Measurements from ENCODE around the gene C1orf226.
"Not testable (repeated sequence)": the region's sequence is repeated elsewhere in the genome, so short reads cannot be mapped to it uniquely, and the experiment has no call there.

C1orf226 gene, protein sequence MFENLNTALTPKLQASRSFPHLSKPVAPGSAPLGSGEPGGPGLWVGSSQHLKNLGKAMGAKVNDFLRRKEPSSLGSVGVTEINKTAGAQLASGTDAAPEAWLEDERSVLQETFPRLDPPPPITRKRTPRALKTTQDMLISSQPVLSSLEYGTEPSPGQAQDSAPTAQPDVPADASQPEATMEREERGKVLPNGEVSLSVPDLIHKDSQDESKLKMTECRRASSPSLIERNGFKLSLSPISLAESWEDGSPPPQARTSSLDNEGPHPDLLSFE

DNA sequence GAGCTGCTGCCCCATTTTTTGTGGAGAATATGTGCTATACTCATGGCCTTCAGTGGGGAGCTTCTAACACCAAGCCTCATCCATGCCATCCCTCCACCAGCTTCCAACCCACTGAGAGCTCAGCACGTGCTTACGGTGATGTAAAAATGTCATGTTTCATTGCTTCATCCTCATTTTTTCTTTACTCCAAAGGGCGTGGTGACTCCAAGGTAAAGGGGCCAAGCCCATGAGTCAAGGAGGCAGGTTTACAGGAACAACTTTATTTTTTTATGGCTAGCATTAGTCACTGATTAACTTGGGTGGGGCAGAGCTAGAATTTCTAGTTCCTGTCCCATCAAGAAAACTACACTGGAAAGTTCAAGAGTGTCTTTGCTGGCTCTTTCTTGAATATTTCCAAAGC is at the start of gene C1orf226:
TSS of gene C1orf226 (plus strand) at position 346 of the 400 bp plus-strand sequence. CDS start 174 bp downstream, outside the sequence.
- ATAC-seq: no peak
- no peak within 1 kb of the TSS for H3K27ac Mint-ChIP-seq
- no peaks in the 10 kb centered on the region for H3K4me1 Mint-ChIP-seq
- no peaks in the 10 kb centered on the region for H3K36me3 Mint-ChIP-seq
- no peaks in the 10 kb centered on the region for H3K9me3 Mint-ChIP-seq
- H3K4me3 Mint-ChIP-seq: no peak within 1 kb of the TSS
- H3K27me3 Mint-ChIP-seq: no peaks in the 10 kb centered on the region

DNA sequence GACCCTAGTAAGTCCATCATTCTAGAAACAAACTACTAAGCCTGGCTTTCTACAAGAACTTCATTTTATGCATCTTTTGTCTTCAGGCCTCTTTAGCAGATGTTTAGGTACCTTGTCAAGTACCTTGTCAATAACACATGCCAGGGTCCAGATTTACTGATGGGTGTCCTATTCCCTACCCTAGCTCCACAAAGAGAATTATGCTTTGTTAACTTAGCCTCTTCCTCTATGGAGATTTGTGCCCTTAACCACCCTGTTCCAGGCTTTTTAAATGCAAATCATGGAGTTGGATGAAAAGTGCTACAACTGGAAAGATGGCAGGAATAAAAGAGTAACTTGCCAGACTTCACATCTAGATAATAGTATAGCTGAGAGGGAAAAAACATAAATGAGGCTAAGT is 47.5 kb upstream of the C1orf226 start:
- no peak for ATAC-seq
- peaks cover 28% of the 10 kb centered on the region for H3K27me3 Mint-ChIP-seq
- H3K36me3 Mint-ChIP-seq: no peaks in the 10 kb centered on the region

DNA sequence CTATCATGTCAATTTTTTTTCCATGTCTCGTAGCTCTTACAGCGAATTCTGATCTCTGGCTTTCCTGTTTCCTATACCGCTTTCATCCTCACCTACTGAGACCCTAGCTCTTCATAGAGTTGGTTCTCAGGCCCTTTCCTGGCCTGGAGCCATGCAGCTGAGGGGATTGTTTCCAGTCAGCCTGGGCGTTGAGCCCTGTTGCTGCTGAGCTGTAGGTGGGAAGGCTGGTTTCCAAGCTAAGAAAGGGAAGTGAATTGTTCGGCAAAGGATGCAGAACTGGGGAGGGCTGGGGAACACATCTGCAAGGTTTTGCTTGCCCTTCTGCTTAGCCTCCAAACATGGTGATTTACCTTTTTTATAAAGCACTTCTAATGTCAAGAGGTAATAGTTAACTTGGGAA is 46.4 kb upstream of the C1orf226 start:
- ATAC-seq: no peak
- Mint-ChIP-seq H3K36me3 (no peaks in the 10 kb centered on the region), H3K27ac (no peak overlapping the region), H3K9me3 (no peaks in the 10 kb centered on the region), H3K4me1 (no peaks in the 10 kb centered on the region), H3K27me3 (peaks cover 29% of the 10 kb centered on the region), H3K4me3 (no peak overlapping the region)

More for the DNA sequence above, 47.5 kb upstream of the C1orf226 start:
- Mint-ChIP-seq H3K4me1 (no peaks in the 10 kb centered on the region), H3K9me3 (no peaks in the 10 kb centered on the region), H3K4me3 (no peak overlapping the region), H3K27ac (no peak overlapping the region)

DNA sequence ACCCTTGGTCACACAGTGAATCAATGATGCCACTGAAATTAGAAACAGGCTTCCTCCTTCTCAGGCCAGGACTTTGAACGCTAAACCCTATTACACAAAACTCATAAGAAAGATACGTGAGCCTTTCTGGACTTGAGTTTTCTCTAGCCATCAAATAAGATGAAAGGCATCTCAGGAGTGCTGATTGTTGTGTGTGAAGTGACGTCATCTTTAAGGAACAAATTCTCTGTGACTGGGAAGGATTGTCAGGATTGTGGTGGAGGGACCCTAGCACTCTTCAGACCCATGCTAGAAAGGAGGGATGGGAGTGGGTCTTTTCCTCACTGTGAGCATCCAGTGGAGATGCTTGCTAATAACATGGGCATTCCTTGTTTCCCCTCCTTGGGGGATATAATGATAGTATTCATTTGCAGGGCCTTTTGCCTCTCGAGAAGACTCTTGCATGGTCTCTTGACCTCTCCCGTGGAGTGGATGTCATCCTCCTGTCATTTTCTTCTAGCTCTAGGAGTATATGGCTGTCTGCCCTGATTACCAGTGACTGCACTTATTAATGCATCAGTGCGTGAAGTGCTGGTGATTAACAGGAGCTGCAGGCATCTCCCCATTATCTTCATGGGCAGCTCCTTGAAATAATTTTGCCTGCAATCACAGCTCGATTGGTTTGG is 44.8 kb upstream of the C1orf226 start:
- peaks cover 28% of the 10 kb centered on the region for H3K27me3 Mint-ChIP-seq
- no peak for ATAC-seq
- no peak overlapping the region for H3K27ac Mint-ChIP-seq
- H3K36me3 Mint-ChIP-seq: no peaks in the 10 kb centered on the region
- H3K4me3 Mint-ChIP-seq: no peak overlapping the region
- no peaks in the 10 kb centered on the region for H3K9me3 Mint-ChIP-seq
- H3K4me1 Mint-ChIP-seq: no peaks in the 10 kb centered on the region

DNA sequence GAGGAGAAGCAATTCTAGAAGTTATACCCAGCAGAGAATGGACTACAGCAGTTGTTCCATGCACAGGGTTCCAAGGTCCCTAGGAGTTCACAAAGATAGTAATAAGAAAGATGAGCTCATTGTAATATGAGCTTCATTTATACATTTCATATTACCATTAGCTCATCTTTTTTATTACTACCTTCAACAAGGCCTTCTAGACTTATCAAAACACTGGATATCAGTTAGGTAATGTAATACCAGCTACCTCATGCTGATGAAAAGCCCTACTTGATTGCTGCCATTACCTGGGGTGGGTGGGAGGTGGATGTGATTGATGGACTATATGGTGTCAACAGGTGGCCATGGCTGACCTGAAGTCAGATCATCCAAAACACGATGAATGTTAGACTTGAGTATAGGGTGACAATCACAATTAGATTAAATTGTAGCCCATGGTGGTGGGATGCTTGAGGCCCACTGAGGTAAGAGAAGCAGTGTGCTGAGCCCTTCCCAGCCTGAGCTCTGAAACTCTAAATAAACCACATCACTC is 39.0 kb upstream of the C1orf226 start:
- no peak overlapping the region for H3K4me3 Mint-ChIP-seq
- H3K27me3 Mint-ChIP-seq: peaks cover 12% of the 10 kb centered on the region

DNA sequence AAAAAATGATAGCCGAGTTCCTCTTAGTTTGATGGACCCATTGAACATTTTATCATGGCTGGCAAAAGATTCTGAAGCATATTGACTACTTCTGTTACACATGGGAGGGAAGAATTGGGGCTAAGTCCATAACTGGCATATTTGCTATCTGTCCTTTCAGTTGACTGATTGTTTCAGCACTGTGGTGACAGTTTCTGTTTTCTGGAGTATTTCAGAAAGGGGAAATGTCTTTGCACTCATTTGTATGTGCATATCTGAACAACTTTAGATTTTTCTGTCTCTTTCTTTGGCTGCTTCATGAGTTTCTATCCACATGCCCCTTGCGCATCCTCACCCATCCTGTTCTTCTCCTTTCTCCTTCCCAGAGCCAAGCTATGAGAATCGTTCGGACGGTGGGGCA is 38.1 kb upstream of the C1orf226 start:
- Mint-ChIP-seq H3K4me1 (no peaks in the 10 kb centered on the region), H3K27me3 (peaks cover 6% of the 10 kb centered on the region), H3K4me3 (no peak overlapping the region), H3K36me3 (no peaks in the 10 kb centered on the region), H3K27ac (no peak overlapping the region), H3K9me3 (no peaks in the 10 kb centered on the region)
- ATAC-seq: no peak

More for the DNA sequence above, 39.0 kb upstream of the C1orf226 start:
- no peaks in the 10 kb centered on the region for H3K36me3 Mint-ChIP-seq
- no peaks in the 10 kb centered on the region for H3K9me3 Mint-ChIP-seq
- H3K27ac Mint-ChIP-seq: no peak overlapping the region
- no peak for ATAC-seq
- H3K4me1 Mint-ChIP-seq: no peaks in the 10 kb centered on the region

DNA sequence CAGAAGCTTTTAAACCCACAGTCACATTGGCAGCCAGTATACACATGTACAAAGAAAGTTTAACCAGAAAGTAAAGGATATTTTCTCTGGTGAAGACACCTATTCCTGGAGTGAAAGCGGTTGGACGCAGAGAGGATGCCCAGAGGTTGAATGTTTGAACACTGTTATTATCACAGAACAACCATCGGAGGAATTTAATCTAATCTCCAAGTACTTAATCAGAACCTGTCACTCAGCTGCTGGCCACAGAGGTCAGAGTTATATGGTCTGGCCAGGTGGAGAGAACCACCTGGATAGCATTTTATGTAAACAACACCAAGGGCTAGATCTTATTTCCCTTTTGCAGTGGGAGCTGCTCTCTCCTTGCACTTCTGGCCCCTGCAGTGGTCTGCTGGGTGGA is 34.2 kb upstream of the C1orf226 start:
- no peaks in the 10 kb centered on the region for H3K36me3 Mint-ChIP-seq
- H3K27ac Mint-ChIP-seq: no peak overlapping the region
- peaks cover 9% of the 10 kb centered on the region for H3K27me3 Mint-ChIP-seq
- ATAC-seq: no peak
- H3K4me3 Mint-ChIP-seq: no peak overlapping the region
- H3K9me3 Mint-ChIP-seq: no peaks in the 10 kb centered on the region
- H3K4me1 Mint-ChIP-seq: no peaks in the 10 kb centered on the region

DNA sequence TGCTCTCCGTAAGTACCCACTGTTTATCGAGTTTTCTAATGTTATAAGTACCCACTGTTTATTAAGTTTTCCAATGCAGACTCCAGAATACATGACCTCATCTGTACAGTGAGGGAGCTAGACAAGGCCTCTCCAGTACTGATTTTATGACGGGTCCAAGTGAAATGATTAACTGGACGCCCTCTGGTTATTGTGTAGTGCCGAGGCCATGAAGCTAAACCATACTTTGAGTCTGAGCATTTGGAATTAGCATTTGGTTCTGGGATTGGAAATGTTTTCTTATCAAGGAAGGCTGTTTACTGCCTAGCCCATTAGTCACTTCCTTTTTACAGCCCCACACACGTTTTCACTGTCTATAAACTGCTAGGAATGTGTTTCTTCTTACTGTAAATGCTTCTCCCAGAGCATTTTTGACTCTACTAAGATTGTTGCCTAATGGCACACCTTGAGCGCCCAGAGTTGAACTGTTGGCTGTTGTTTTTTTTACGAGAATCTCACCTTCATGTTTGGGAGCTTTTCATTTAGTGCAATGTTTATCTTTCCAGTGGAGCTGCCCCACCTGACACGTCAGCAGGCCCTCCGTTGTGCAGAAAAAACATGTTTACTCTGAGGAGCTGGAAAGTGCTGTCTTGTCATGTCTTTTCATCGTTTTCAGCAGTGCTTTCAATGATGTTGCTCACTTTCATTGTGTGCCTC is 31.7 kb upstream of the C1orf226 start:
- H3K4me3 Mint-ChIP-seq: no peak overlapping the region
- peaks cover 27% of the 10 kb centered on the region for H3K27me3 Mint-ChIP-seq
- no peaks in the 10 kb centered on the region for H3K9me3 Mint-ChIP-seq
- H3K4me1 Mint-ChIP-seq: no peaks in the 10 kb centered on the region
- no peaks in the 10 kb centered on the region for H3K36me3 Mint-ChIP-seq
- H3K27ac Mint-ChIP-seq: no peak overlapping the region
- no peak for ATAC-seq

DNA sequence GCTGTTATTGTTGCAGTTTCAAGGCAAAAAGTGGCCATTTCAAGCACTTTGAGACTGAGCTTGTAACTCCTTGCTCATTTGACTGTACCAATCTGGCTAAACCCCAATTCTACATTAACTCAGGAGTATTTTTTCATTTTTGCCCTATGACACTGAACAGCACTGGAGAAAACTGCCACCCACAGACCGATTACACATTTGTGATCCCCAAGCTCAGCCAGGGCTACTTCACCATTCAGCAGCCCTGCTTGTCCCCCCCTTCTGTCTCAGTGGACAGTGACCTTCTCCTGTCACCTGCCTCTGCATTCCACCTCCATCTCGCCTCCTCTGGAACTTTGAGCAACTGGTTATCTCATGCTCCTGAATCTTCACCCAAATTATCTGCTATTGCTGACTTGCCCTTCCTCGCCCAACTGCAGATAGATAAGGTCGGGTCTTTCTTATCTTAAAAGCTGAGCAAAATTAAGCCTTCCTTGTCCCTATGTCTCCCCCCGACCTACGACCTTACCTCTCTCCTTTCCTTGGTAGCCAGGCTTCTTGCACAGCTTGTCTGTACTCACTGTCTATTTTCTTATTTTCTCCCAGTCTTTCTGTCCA is 30.2 kb upstream of the C1orf226 start:
- Mint-ChIP-seq H3K4me1 (no peaks in the 10 kb centered on the region), H3K36me3 (no peaks in the 10 kb centered on the region), H3K4me3 (no peak overlapping the region), H3K27me3 (peaks cover 37% of the 10 kb centered on the region), H3K27ac (no peak overlapping the region), H3K9me3 (no peaks in the 10 kb centered on the region)
- no peak for ATAC-seq

DNA sequence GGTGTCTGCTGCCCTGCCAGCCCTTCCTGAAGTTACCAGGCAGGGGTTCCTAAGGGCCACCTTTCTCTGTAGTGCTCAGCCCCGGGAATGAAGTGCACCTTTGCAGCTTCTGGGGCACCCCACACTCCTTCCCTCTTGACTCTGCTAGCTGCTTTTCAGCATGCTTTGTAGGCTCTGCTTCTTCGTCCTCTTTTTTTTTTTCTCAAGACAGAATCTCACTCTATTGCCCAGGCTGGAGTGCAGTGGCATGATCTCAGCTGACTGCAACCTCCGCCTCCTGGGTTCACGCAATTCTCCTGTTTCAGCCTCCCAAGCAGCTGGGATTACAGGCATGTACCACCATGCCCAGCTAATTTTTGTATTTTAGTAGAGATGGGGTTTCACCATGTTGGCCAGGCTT is 29.7 kb upstream of the C1orf226 start:
- H3K4me1 Mint-ChIP-seq, H3K36me3 Mint-ChIP-seq, ATAC-seq, H3K27ac Mint-ChIP-seq, H3K9me3 Mint-ChIP-seq, H3K4me3 Mint-ChIP-seq: not testable (repeated sequence)
- peaks cover 42% of the 10 kb centered on the region for H3K27me3 Mint-ChIP-seq

DNA sequence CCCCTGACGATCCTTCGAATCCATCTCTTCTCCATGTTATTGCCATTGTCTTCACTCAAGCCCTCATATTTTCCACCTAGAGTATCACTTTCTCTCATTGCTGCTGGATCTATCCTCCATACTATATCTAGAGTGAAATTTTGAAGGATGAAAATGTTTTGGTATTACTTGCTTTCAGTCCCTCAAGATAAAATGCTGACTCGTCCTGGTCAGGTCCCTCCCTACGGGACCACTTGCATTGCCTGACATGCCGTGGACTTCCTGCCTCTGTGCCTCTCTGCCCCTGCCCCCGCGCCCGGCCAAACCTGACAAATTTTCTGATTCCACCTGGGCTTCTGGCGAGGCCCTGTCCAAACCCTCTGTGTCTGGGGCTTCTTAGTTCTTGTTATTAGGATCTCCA is 28.4 kb upstream of the C1orf226 start:
- ATAC-seq: no peak
- H3K9me3 Mint-ChIP-seq: no peaks in the 10 kb centered on the region
- no peaks in the 10 kb centered on the region for H3K36me3 Mint-ChIP-seq
- no peak overlapping the region for H3K27ac Mint-ChIP-seq
- H3K4me1 Mint-ChIP-seq: no peaks in the 10 kb centered on the region
- no peak overlapping the region for H3K4me3 Mint-ChIP-seq
- peaks cover 52% of the 10 kb centered on the region for H3K27me3 Mint-ChIP-seq

DNA sequence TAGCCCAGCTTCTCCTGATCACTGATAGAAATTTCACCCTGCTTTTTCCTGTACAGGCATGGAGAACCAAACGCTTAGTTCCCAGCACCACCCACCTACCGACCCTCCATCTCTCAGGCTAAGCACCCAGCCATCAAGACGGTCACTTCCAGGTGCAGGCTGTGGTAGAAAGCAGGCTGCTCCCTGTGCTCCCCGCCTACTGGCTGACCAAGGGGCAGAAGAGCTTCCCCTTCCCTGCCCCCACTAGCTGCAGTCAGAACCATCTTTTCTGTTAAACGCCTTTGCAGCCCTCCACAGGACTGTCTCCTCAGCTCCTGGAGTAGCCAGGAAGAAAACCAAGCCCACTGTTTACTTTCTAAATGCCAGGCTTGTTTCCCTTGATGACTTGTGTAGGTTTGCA is 27.8 kb upstream of the C1orf226 start:
- H3K27ac Mint-ChIP-seq: no peak overlapping the region
- no peaks in the 10 kb centered on the region for H3K4me1 Mint-ChIP-seq
- H3K36me3 Mint-ChIP-seq: no peaks in the 10 kb centered on the region
- no peaks in the 10 kb centered on the region for H3K9me3 Mint-ChIP-seq
- H3K27me3 Mint-ChIP-seq: peaks cover 52% of the 10 kb centered on the region
- ATAC-seq: no peak
- no peak overlapping the region for H3K4me3 Mint-ChIP-seq

DNA sequence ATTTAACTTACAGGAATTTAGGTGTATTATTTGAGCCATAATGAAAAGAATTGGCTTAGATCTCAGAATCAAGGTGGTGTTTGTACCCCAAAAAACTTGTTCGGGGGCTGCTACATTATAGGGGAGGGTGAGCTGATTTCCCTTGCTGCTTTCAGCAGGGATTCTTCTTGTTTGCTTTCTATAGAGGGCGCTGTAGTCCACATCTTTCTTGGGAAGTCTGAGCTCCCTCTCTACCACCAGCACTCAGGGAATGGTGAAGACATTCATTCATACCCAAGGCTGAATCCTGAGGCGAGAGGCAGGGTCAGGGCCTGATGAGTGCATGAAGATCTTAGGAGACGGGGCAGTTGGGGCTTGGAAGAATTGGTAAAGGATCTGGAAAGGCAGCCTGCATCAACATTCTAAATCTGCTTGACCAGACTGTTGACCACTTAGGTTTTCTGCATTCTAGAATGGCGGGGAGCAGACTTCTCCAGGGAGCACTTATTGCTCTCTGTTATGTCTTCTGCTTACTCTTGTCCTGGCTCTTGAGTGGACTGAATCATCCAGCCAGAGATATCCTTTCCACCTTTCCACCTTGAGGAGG is 23.8 kb upstream of the C1orf226 start:
- H3K36me3 Mint-ChIP-seq: no peaks in the 10 kb centered on the region
- H3K9me3 Mint-ChIP-seq: no peaks in the 10 kb centered on the region
- H3K4me3 Mint-ChIP-seq: no peak overlapping the region
- H3K4me1 Mint-ChIP-seq: peaks cover 8% of the 10 kb centered on the region
- H3K27ac Mint-ChIP-seq: no peak overlapping the region
- no peak for ATAC-seq
- H3K27me3 Mint-ChIP-seq: peaks cover 45% of the 10 kb centered on the region

DNA sequence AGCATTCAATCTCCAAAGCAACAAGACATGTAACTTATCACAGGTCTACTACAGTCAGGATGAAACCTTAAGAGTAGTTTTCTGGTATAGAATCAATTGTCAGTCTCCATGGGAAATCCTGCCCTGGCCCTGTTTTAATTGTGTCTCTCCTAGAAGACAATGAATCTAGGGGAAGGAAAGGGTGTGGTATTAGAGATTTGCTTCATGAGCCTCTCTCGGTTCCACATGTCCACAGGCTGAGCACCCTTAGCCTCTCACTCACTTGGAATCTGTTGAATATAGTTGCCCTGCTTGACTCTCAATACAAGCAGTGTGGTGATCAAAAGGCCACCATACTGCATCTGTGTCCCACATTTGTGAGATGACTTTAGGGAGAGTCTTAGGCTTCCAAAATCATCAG is 22.6 kb upstream of the C1orf226 start:
- ATAC-seq: no peak
- Mint-ChIP-seq H3K27ac (no peak overlapping the region), H3K4me1 (peaks cover 8% of the 10 kb centered on the region), H3K9me3 (no peaks in the 10 kb centered on the region), H3K4me3 (no peak overlapping the region), H3K36me3 (no peaks in the 10 kb centered on the region), H3K27me3 (peaks cover 49% of the 10 kb centered on the region)
